K562 (cell line): ENCODE measurements around the gene SOX18. TPM values are rescaled to one million over a fixed set of nuclear protein-coding genes. Genes with fewer than 3 reads are reported as not detected.

ENCODE experiments used
- ATAC-seq: fragments of 200-7000 bp; cut with Tn5 transposase; 3 replicates; pipeline ENCODE4 v1.9.1; 2020; ENCODE audit warnings: moderate library complexity
- BruUV-seq: library from RNA; stranded (reverse); fragments of 400-500 nt; replicated peaks from 2 replicates; lab custom pipeline; 2021; lab: Mats Ljungman, UMichigan
- CTCF ChIA-PET: fragments of 300-600 bp; formaldehyde crosslinking; extraction: SDS; loops from one replicate; lab custom pipeline; 2021; ENCODE audit warnings: low intra/inter-chr PET ratio; lab: Yijun Ruan, JAX
- POLR2A ChIA-PET: fragments of 300-600, 350-650 bp; sonication (Branson Sonifier 250); formaldehyde crosslinking; extraction: SDS; loops from one replicate; lab custom pipeline; 2021; ENCODE audit warnings: antibody characterized with exemption, inconsistent platforms; lab: Yijun Ruan, JAX
- DNase-seq, 4 experiments: peaks; one replicate each; pipeline versions ENCODE4 v3.0.0 to v3.0.0-alpha.2; 2011 to 2018; ENCODE audit warnings: low spot score in 3 of 4, mixed read lengths in 3 of 4; ENCODE audit errors: extremely low read depth in 1 of 4
- FAIRE-seq: peaks from 2 replicates; lab custom pipeline; 2011; peaks lifted over from hg19 to GRCh38; lab: Jason Lieb, UNC
- H2AFZ ChIP-seq: 2 replicates; pipeline ENCODE4 v1.6.0; 2011; ENCODE audit warnings: low read depth, low read length, control low read depth, inconsistent platforms
- H3K27ac ChIP-seq: fragments of 200-600 bp; 3 replicates; pipeline ENCODE4 v1.8.0; 2011; ENCODE audit warnings: low read depth, mild to moderate bottlenecking, control low read depth, inconsistent platforms, low read length, moderate library complexity, mixed read lengths; ENCODE audit errors: extremely low read depth
- H3K27me3 ChIP-seq, 2 experiments: fragments of 300-600 bp in 1 of 2; 2 replicates in 1 of 2; 3 replicates in 1 of 2; pipeline versions ENCODE4 v1.6.0 to v1.8.0; 2011; ENCODE audit warnings: inconsistent platforms in 2 of 2, low read length in 2 of 2, mild to moderate bottlenecking in 1 of 2, mixed read lengths in 1 of 2, moderate library complexity in 1 of 2; ENCODE audit not compliant: control insufficient read depth in 2 of 2, insufficient read depth in 2 of 2
- H3K36me3 ChIP-seq: fragments of 300-600 bp; 3 replicates; pipeline ENCODE4 v1.8.0; 2011; ENCODE audit warnings: mild to moderate bottlenecking, low read length, inconsistent platforms; ENCODE audit not compliant: control insufficient read depth, insufficient read depth
- H3K4me1 ChIP-seq, 2 experiments: fragments of 200-600 bp in 1 of 2; replicated peaks in 1 of 2; 2 replicates in 1 of 2; 3 replicates in 1 of 2; pipeline versions ENCODE4 v1.5.1 to v1.8.0; 2011; ENCODE audit warnings: inconsistent platforms in 2 of 2, low read length in 2 of 2, mild to moderate bottlenecking in 1 of 2, mixed read lengths in 1 of 2, moderate library complexity in 1 of 2; ENCODE audit not compliant: control insufficient read depth in 2 of 2, insufficient read depth in 2 of 2
- H3K4me2 ChIP-seq: 2 replicates; pipeline ENCODE4 v1.6.1; 2011; ENCODE audit warnings: low read length, control low read depth, inconsistent platforms, mixed read lengths; ENCODE audit not compliant: insufficient read depth
- H3K4me3 ChIP-seq: fragments of 200-600 bp; sonication (generic), shearing (Covaris generic); 2 replicates; pipeline ENCODE4 v1.5.1; 2016; ENCODE audit warnings: control low read depth, inconsistent platforms
- H3K79me2 ChIP-seq: fragments of 200-600 bp; 3 replicates; pipeline ENCODE4 v1.8.0; 2011; ENCODE audit warnings: low read length, inconsistent platforms; ENCODE audit not compliant: control insufficient read depth, insufficient read depth
- H3K9ac ChIP-seq, 2 experiments: 2 replicates each; pipeline versions ENCODE4 v1.6.0 to v1.6.1; 2011; ENCODE audit warnings: low read depth in 2 of 2, low read length in 2 of 2, control low read depth in 1 of 2, inconsistent platforms in 1 of 2, mild to moderate bottlenecking in 1 of 2, mixed read lengths in 1 of 2; ENCODE audit not compliant: insufficient read depth in 1 of 2
- H3K9me1 ChIP-seq: one replicate; pipeline ENCODE4 v1.6.0; 2011; ENCODE audit warnings: inconsistent platforms, mild to moderate bottlenecking, low read length, moderate library complexity; ENCODE audit not compliant: control insufficient read depth, insufficient read depth
- H3K9me3 ChIP-seq: replicated peaks from 2 replicates; pipeline ENCODE4 v1.5.1; 2011; ENCODE audit warnings: low read depth, low read length, inconsistent platforms; ENCODE audit not compliant: control insufficient read depth, insufficient read depth
- H4K20me1 ChIP-seq: replicated peaks from 2 replicates; pipeline ENCODE4 v1.6.1; 2011; ENCODE audit warnings: low read length, inconsistent platforms, mixed read lengths; ENCODE audit not compliant: control insufficient read depth, insufficient read depth
- FOXM1 ChIP-seq, 2 experiments: fragments of 450-650 bp in 1 of 2; sonication (generic) in 1 of 2; formaldehyde crosslinking in 1 of 2; IDR thresholded peaks; 2 replicates each; pipeline versions ENCODE4 v1.6.1 to v1.9.0; 2017 to 2022; ENCODE audit warnings: low read depth in 2 of 2, mild to moderate bottlenecking in 2 of 2, missing genetic modification reagents in 1 of 2, moderate library complexity in 1 of 2
- FOXP1 ChIP-seq: sonication (generic); formaldehyde crosslinking; IDR thresholded peaks from 2 replicates; pipeline ENCODE4 v1.8.0; 2022; ENCODE audit warnings: mild to moderate bottlenecking, missing genetic modification reagents
- GATAD2B ChIP-seq: fragments of 450-650 bp; IDR thresholded peaks from 2 replicates; pipeline ENCODE4 v1.6.1; 2017; ENCODE audit warnings: mild to moderate bottlenecking, borderline replicate concordance
- HOXB6 ChIP-seq: fragments of 250-450 bp; sonication (Bioruptor Pico); IDR thresholded peaks from 2 replicates; pipeline ENCODE4 v1.5.1; 2022; ENCODE audit warnings: mild to moderate bottlenecking, borderline replicate concordance
- PRDM10 ChIP-seq: fragments of 450-650 bp; IDR thresholded peaks from 2 replicates; pipeline ENCODE4 v1.6.1; 2018; ENCODE audit not compliant: partially characterized antibody
- SAP30 ChIP-seq: fragments of 200-600 bp; sonication (generic); IDR thresholded peaks from 2 replicates; pipeline ENCODE4 v1.6.1; 2012; ENCODE audit warnings: borderline replicate concordance, low read depth, mild to moderate bottlenecking, moderate library complexity, low read length, control low read depth, inconsistent platforms; ENCODE audit not compliant: insufficient read depth, poor library complexity, severe bottlenecking
- SMAD4 ChIP-seq: fragments of 250-450 bp; sonication (Bioruptor Pico); conservative IDR thresholded peaks from 2 replicates; pipeline ENCODE4 v1.8.0; 2021; ENCODE audit warnings: inconsistent platforms, mild to moderate bottlenecking, moderate library complexity
- SMC3 ChIP-seq: conservative IDR thresholded peaks from 2 replicates; pipeline ENCODE4 v1.6.1; 2011; ENCODE audit warnings: low read depth, low read length, improper control_type of control experiment; ENCODE audit not compliant: insufficient read depth
- VEZF1 ChIP-seq: fragments of 200-800 bp; sonication (Bioruptor generic); IDR thresholded peaks from 2 replicates; pipeline ENCODE4 v1.6.1; 2017; ENCODE audit warnings: missing genetic modification characterization, missing compliant biosample characterization
- ZBTB7A ChIP-seq: IDR thresholded peaks from 2 replicates; pipeline ENCODE4 v1.6.1; 2011; ENCODE audit warnings: low read depth, mild to moderate bottlenecking, low read length, moderate library complexity, borderline replicate concordance; ENCODE audit not compliant: control insufficient read depth
- ZFX ChIP-seq: sonication (generic); formaldehyde crosslinking; IDR thresholded peaks from 2 replicates; pipeline ENCODE4 v1.8.0; 2022; ENCODE audit warnings: mild to moderate bottlenecking, missing genetic modification reagents, moderate library complexity
- ZNF740 ChIP-seq, 3 experiments: fragments of 200-800 bp in 1 of 3; sonication (Bioruptor generic) in 1 of 3; sonication (generic) in 1 of 3; formaldehyde crosslinking in 1 of 3; IDR thresholded peaks; 2 replicates each; pipeline versions ENCODE4 v1.6.1 to v1.8.0; 2016 to 2022; ENCODE audit warnings: mild to moderate bottlenecking in 2 of 3, missing compliant biosample characterization in 2 of 3, missing genetic modification characterization in 2 of 3, missing genetic modification reagents in 1 of 3
- WGBS: fragments of 100-300 bp; shearing (Covaris generic); methylation state at CpG from one replicate; pipeline ENCODE4 v1.1.6; 2016; ENCODE audit warnings: low coverage, mixed read lengths; ENCODE audit not compliant: insufficient coverage; ENCODE audit errors: missing lambda C conversion rate; 5-methylcytosine and 5-hydroxymethylcytosine counted together
- in situ Hi-C: fragments of 300-500 bp; cut with MboI; formaldehyde crosslinking; loops from 4 replicates; pipeline ENCODE4 v1.15.0; 2018; ENCODE audit warnings: inconsistent platforms, mixed read lengths
- intact Hi-C: fragments of 100-400 bp; cut with micrococcal nuclease; formaldehyde crosslinking; loops from 2 replicates; pipeline ENCODE4 v1.14.2; 2022
- polyA plus RNA-seq, 8 experiments: library from polyadenylated mRNA; depleted of rRNA in 4 of 8; stranded (reverse) in 5 of 8; unstranded in 3 of 8; fragments of >200 nt; fragmentation: Nextera tagmentation in 2 of 8; fragmentation: Illumina TruSeq in 1 of 8; extraction: Ambion mirVana in 2 of 8; extraction: Trizol in 1 of 8; gene quantifications; 2 replicates each; pipeline versions ENCODE4 v1.2.1 to v1.2.3, GENCODE V29; 2011 to 2014; ENCODE audit warnings: inconsistent platforms in 1 of 8, missing spikeins in 1 of 8
- total RNA-seq, 7 experiments: library from RNA; depleted of rRNA in 6 of 7; stranded (reverse); fragments of >200 nt in 6 of 7; fragmentation: Illumina TruSeq in 2 of 7; extraction: Trizol in 2 of 7; gene quantifications; 2 replicates each; pipeline versions ENCODE4 v1.2.1 to v1.2.3, GENCODE V29; 2011 to 2021; ENCODE audit warnings: low replicate concordance in 1 of 7

SOX18 gene
- total and polyA plus RNA-seq, 9 of the 15 experiments (the other 6 are each of a cell fraction or from before 2014, with no cell fraction given) = 0.15 to 19.8 (median 0.33) TPM

GRCh38 chr20:64080013-64080812 lies 30.8 kb upstream of the SOX18 start, which contains the start of gene OPRL1:
Gene OPRL1, plus strand, starts transcription at chr20:64080082. Its CDS starts 12,639 bp downstream, at chr20:64092721.
- peaks cover 16 to 90% of the 10 kb centered on the region in 2 experiments; a peak in 4 of 5 replicates for H3K4me1 ChIP-seq
- H3K36me3 ChIP-seq = no peaks in the 10 kb centered on the region
- no peak for TF ChIP-seq SMC3
- 0 out of 2 replicates have a peak, but pooled peaks have one; percentile 19 for TF ChIP-seq ZBTB7A
- no peak for TF ChIP-seq FOXM1 (IDR thresholded peaks at IDR 0.05; ENCODE audit: low read depth)
- no peak for TF ChIP-seq FOXM1 (CRISPR knock-in tag; IDR thresholded peaks at IDR 0.05; ENCODE audit: low read depth)
- TF ChIP-seq SMAD4 (CRISPR knock-in tag) = no peak
- TF ChIP-seq VEZF1 (CRISPR knock-in tag) = peak; percentile 61
- TF ChIP-seq HOXB6 (CRISPR knock-in tag) = no peak
- TF ChIP-seq ZNF740 (CRISPR knock-in tag; IDR thresholded peaks at IDR 0.05) = peak; percentile 28; the same call in 1 of the 2 replicates
- TF ChIP-seq ZNF740 (tag; IDR thresholded peaks at IDR 0.05) = no peak
- no peak for TF ChIP-seq FOXP1 (CRISPR knock-in tag)
- 0 out of 2 replicates have a peak, but pooled peaks have one; percentile 23 for TF ChIP-seq ZFX (CRISPR knock-in tag)
- TF ChIP-seq GATAD2B = 0 out of 2 replicates have a peak, but pooled peaks have one; percentile 2
- peak; percentile 16 for TF ChIP-seq SAP30
- TF ChIP-seq PRDM10 = peak; percentile 34
- H3K27me3 ChIP-seq = peaks cover 6 to 15% of the 10 kb centered on the region in 2 experiments; a peak in 4 of 5 replicates
- H3K79me2 ChIP-seq = peaks cover 10% of the 10 kb centered on the region; the same call in 2 of the 3 replicates
- 14% methylated on average over 27 of the region's 62 CpGs for WGBS
- H4K20me1 ChIP-seq = no peaks in the 10 kb centered on the region; the same call in 1 of the 2 replicates
- POLR2A ChIA-PET = interaction anchor here (0.5 to 1.2 kb wide), 2 partner anchors 18 to 20 kb away, joined by 3 read pairs; no protein-coding TSS in a partner anchor
- in situ Hi-C loops = no loop called here
- H3K4me2 ChIP-seq = peak within 1 kb of the TSS; percentile 70
- DNase-seq (no peak), FAIRE-seq (no peak), ATAC-seq (no peak; the same call in 2 of the 3 replicates)
- H3K9me3 ChIP-seq = no peaks in the 10 kb centered on the region
- H3K9ac ChIP-seq = peak within 1 kb of the TSS; percentile 78 to 94
- peak within 1 kb of the TSS; percentile 75 for H3K27ac ChIP-seq
- H3K9me1 ChIP-seq = no peaks in the 10 kb centered on the region
- BruUV-seq = no TSS peak
- peak within 1 kb of the TSS; percentile 70 for H3K4me3 ChIP-seq
- peak within 1 kb of the TSS; percentile 90 for H2AFZ ChIP-seq
- intact Hi-C loops = no loop called here
- CTCF ChIA-PET = no interaction called here
